PC-9 (cell line): ENCODE measurements around the gene DPF1. TPM values are rescaled to one million over a fixed set of nuclear protein-coding genes. Genes with fewer than 3 reads are reported as not detected.

Experiments
- BruUV-seq: library from RNA; stranded (reverse); fragments of 400-500 nt; replicated peaks from 2 replicates; lab custom pipeline; 2021; lab: Mats Ljungman, UMichigan
- CTCF ChIA-PET: fragments of 300-600 bp; sonication (Branson Sonifier 250); formaldehyde crosslinking; loops from one replicate; lab custom pipeline; 2022; ENCODE audit warnings: antibody characterized with exemption; lab: Charles Lee
- POLR2A ChIA-PET: fragments of 300-600 bp; sonication (Branson Sonifier 250); formaldehyde crosslinking; loops from one replicate; lab custom pipeline; 2022; ENCODE audit warnings: antibody characterized with exemption; ENCODE audit not compliant: unreplicated experiment; lab: Charles Lee
- DNase-seq, 2 experiments: peaks; one replicate each; pipeline versions ENCODE4 v3.0.0 to v3.0.0-alpha.2; 2015 to 2022; ENCODE audit warnings: mixed read lengths in 1 of 2
- H2AFZ ChIP-seq: fragments of 200-600 bp; sonication (generic); 2 replicates; pipeline ENCODE4 v1.8.1; 2017; ENCODE audit warnings: antibody characterized with exemption
- H3F3A ChIP-seq: fragments of 200-600 bp; sonication (generic); 2 replicates; pipeline ENCODE4 v1.8.1; 2017; ENCODE audit warnings: antibody characterized with exemption, mild to moderate bottlenecking, low read depth; ENCODE audit not compliant: insufficient read depth
- H3K27ac ChIP-seq: fragments of 200-600 bp; sonication (generic); 2 replicates; pipeline ENCODE4 v1.6.1; 2016; ENCODE audit warnings: mixed run types
- H3K27me3 ChIP-seq: fragments of 200-600 bp; sonication (generic); 2 replicates; pipeline ENCODE4 v1.6.1; 2016; ENCODE audit warnings: low read depth, mixed run types; ENCODE audit not compliant: insufficient read depth
- H3K36me3 ChIP-seq: fragments of 200-600 bp; sonication (generic); 2 replicates; pipeline ENCODE4 v1.6.1; 2016; ENCODE audit warnings: low read depth, mixed run types
- H3K4me1 ChIP-seq: fragments of 200-600 bp; sonication (generic); replicated peaks from 2 replicates; pipeline ENCODE4 v1.6.1; 2016; ENCODE audit warnings: mixed run types; ENCODE audit not compliant: insufficient read depth
- H3K4me2 ChIP-seq: fragments of 200-600 bp; sonication (generic); 2 replicates; pipeline ENCODE4 v1.6.1; 2017; ENCODE audit warnings: mixed run types
- H3K4me3 ChIP-seq: fragments of 200-600 bp; sonication (generic); 2 replicates; pipeline ENCODE4 v1.6.1; 2016; ENCODE audit warnings: mixed run types
- H3K79me2 ChIP-seq: fragments of 200-600 bp; sonication (generic); 2 replicates; pipeline ENCODE4 v1.6.1; 2017; ENCODE audit warnings: low read depth, mixed run types
- H3K9me2 ChIP-seq: fragments of 200-600 bp; sonication (generic); 2 replicates; pipeline ENCODE4 v1.8.1; 2017; ENCODE audit warnings: mild to moderate bottlenecking; ENCODE audit not compliant: insufficient read depth
- H3K9me3 ChIP-seq: fragments of 200-600 bp; sonication (generic); 2 replicates; pipeline ENCODE4 v1.8.1; 2016; ENCODE audit warnings: low read depth; ENCODE audit not compliant: insufficient read depth
- H4K20me1 ChIP-seq: fragments of 200-600 bp; sonication (generic); 2 replicates; pipeline ENCODE4 v1.8.1; 2017; ENCODE audit not compliant: insufficient read depth
- EZH2 ChIP-seq: fragments of 200-600 bp; sonication (generic); IDR thresholded peaks from 2 replicates; pipeline ENCODE4 v1.8.0; 2017; ENCODE audit warnings: antibody characterized with exemption, low read depth
- intact Hi-C: fragments of 100-400 bp; cut with micrococcal nuclease; formaldehyde crosslinking; loops from one replicate; pipeline ENCODE4 v1.10.0; 2022; ENCODE audit not compliant: unreplicated experiment
- total RNA-seq: library from RNA; stranded (reverse); gene quantifications from 2 replicates; pipeline ENCODE4 v1.2.3, GENCODE V29; 2021
- TF ChIP-seq, protein P1 (sequence below): fragments of 200-600 bp; sonication (generic); conservative IDR thresholded peaks from 2 replicates; pipeline ENCODE4 v1.6.1; 2017; ENCODE audit warnings: mixed run types, antibody characterized with exemption, mild to moderate bottlenecking, moderate library complexity

Gene DPF1
- total RNA-seq, 1 experiment from 2014 or later: 0.81 TPM

DNA sequence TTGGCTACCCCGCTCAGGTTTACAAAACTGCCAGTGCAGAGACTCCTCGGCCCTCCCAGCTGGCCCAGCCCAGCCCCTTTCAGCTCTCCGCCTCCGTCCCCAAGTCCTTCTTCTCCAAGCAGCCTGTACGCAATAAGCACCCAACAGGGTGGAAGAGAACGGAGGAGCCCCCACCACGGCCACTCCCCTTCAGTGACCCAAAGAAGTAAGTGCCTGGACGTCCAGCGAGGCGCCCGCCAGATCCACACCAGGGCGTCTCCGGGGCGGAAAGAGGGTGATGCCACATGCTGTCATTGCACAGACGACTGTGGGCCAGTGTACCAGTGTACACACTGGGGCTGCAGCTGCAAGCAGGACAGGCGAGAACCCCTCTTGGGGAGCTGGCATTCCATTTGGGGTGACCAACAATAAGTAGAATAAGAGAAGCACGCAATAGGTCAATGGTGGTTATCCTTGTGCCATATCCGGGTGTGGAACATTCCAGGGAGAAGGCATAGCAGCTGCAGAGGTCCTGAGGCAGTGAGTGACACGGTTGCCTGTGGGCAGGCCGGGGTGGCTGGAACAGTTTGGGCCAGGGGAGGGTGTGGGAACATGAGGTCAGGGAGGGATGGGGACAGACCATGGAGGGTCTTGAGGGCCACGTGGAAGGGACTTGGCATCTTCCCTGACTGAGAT lies 41.3 kb downstream of the DPF1 start:
- Histone ChIP-seq H3K9me3 (no peaks in the 10 kb centered on the region), H3F3A (no peaks in the 10 kb centered on the region), H4K20me1 (no peaks in the 10 kb centered on the region), H3K9me2 (no peaks in the 10 kb centered on the region), H3K36me3 (no peaks in the 10 kb centered on the region), H3K4me1 (no peaks in the 10 kb centered on the region), H2AFZ (no peak overlapping the region), H3K27ac (no peak overlapping the region), H3K4me3 (no peak overlapping the region), H3K27me3 (no peaks in the 10 kb centered on the region), H3K4me2 (no peak overlapping the region), H3K79me2 (no peaks in the 10 kb centered on the region)
- no peak for DNase-seq
- BruUV-seq: no TSS peak
- TF ChIP-seq, protein P1, sequence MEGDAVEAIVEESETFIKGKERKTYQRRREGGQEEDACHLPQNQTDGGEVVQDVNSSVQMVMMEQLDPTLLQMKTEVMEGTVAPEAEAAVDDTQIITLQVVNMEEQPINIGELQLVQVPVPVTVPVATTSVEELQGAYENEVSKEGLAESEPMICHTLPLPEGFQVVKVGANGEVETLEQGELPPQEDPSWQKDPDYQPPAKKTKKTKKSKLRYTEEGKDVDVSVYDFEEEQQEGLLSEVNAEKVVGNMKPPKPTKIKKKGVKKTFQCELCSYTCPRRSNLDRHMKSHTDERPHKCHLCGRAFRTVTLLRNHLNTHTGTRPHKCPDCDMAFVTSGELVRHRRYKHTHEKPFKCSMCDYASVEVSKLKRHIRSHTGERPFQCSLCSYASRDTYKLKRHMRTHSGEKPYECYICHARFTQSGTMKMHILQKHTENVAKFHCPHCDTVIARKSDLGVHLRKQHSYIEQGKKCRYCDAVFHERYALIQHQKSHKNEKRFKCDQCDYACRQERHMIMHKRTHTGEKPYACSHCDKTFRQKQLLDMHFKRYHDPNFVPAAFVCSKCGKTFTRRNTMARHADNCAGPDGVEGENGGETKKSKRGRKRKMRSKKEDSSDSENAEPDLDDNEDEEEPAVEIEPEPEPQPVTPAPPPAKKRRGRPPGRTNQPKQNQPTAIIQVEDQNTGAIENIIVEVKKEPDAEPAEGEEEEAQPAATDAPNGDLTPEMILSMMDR: no peak
- no peak for TF ChIP-seq EZH2
- ChIA-PET CTCF (no interaction called here), POLR2A (no interaction called here)
- intact Hi-C loops: no loop called here

DNA sequence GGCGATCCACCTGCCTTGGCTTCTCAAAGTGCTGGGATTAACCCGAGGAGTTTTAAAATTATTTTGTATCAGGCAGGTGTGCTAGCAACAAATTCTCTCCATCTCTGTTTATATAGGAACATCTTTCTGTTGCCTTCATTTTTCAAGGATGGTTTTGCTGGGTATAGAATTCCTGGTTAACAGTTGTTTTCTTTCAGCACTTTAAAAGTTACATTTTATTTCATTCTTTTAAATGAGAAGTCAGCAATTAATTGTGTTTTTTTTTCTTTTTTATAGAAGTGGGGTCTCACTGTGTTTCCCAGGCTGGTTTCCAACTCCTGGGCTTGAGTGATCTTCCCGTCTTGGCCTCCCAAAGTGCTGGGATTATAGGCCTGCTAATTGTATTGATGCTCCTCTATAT lies 44.0 kb downstream of the DPF1 start:
- POLR2A ChIA-PET: no interaction called here
- no peak for DNase-seq
- no peaks in the 10 kb centered on the region for H3K4me1 ChIP-seq
- intact Hi-C loops: no loop called here
- no peaks in the 10 kb centered on the region for H3K36me3 ChIP-seq
- H4K20me1 ChIP-seq: no peaks in the 10 kb centered on the region
- no peak overlapping the region for H2AFZ ChIP-seq
- H3K79me2 ChIP-seq: no peaks in the 10 kb centered on the region
- no peak overlapping the region for H3K4me2 ChIP-seq
- no peaks in the 10 kb centered on the region for H3K9me3 ChIP-seq
- no peaks in the 10 kb centered on the region for H3F3A ChIP-seq
- no TSS peak for BruUV-seq
- CTCF ChIA-PET: no interaction called here
- no peaks in the 10 kb centered on the region for H3K9me2 ChIP-seq
- TF ChIP-seq, protein P1: no peak
- TF ChIP-seq EZH2: no peak
- no peak overlapping the region for H3K4me3 ChIP-seq
- H3K27me3 ChIP-seq: no peaks in the 10 kb centered on the region
- H3K27ac ChIP-seq: no peak overlapping the region

DNA sequence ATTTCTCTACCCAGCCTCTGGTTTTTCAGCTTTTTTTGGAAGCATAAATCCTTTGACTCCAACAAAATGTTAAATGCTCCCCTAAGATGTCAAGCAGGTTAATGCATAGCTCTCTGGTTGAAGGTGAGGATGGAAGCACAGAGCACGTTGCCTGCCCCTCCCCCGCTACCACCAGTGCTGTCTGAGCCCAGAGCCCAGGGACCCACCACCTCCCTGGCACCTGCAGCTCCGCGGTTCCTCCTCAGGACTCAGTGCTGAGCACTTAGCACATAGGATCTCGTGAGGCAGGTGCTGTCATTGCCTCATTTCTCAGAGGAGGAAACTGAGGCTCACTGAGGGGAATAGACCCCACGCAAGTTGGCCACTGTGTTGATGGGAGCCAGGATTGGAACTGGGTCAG lies 48.6 kb downstream of the DPF1 start:
- Histone ChIP-seq H3K4me1 (no peaks in the 10 kb centered on the region), H3K27me3 (no peaks in the 10 kb centered on the region), H3K9me2 (no peaks in the 10 kb centered on the region), H3K4me2 (no peak overlapping the region), H3F3A (no peaks in the 10 kb centered on the region), H3K27ac (no peak overlapping the region), H3K79me2 (no peaks in the 10 kb centered on the region), H3K36me3 (no peaks in the 10 kb centered on the region), H4K20me1 (no peaks in the 10 kb centered on the region), H3K4me3 (no peak overlapping the region), H2AFZ (no peak overlapping the region), H3K9me3 (no peaks in the 10 kb centered on the region)
- ChIA-PET CTCF (interaction anchor here (0.6 kb wide), 1 partner anchor 783 kb away, joined by 4 read pairs; no protein-coding TSS in a partner anchor), POLR2A (no interaction called here)
- intact Hi-C loops: no loop called here
- no peak for DNase-seq
- BruUV-seq: no TSS peak
- TF ChIP-seq, protein P1: no peak
- TF ChIP-seq EZH2: no peak
